ENCODE results near the gene PSMB7.

DNA sequence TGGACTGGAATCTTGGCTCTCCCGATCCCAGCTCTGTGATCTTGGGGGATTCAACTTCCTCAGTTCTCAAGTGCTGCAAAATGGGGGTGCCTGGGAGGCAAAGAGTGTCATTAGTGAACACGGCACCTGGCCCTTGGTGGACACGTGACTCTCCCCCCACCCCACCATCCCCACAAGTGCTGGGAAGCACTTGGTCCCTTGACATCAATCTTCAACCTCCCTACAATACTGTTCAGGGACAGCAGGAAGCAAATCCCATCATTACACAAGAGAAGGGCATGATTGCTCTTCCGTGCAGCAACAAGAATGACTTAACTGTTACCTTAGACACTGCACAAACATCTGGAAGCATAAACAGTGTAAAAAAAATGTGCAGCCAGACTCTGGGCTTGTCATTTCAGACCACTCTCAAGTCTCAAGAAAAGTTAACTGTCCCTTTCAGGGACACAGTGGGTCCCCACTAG, 61.4 kb downstream of the PSMB7 start:
- no peak for TF ChIP-seq EZH2 (IDR thresholded peaks at IDR 0.05)
- no peak for TF ChIP-seq POLR2AphosphoS5 (IDR thresholded peaks at IDR 0.05; ENCODE audit: borderline replicate concordance, low read depth, low read length)

Data from SK-N-MC (cell line).